Transverse colon (tissue), 4 donors: Measurements from ENCODE around the gene GDPD1. TPM values are rescaled to one million over a fixed set of nuclear protein-coding genes. Genes with fewer than 3 reads are reported as not detected.
"Not testable (repeated sequence)": the region's sequence is repeated elsewhere in the genome, so short reads cannot be mapped to it uniquely, and the experiment has no call there.

Experiments
- DNase-seq: peaks from one replicate; pipeline ENCODE4 v3.0.0-alpha.2; 2019
- H3K27ac ChIP-seq, 4 donors: fragments of 200-600 bp; sonication (generic); 2 replicates each; pipeline ENCODE4 v1.5.1; 2016 to 2018; ENCODE audit warnings: inconsistent platforms in 4 of 4
- H3K27me3 ChIP-seq: fragments of 200-600 bp; sonication (generic); 2 replicates; pipeline ENCODE4 v1.5.1; 2017; ENCODE audit warnings: inconsistent platforms
- H3K36me3 ChIP-seq, 4 donors: fragments of 200-600 bp; sonication (generic); 2 replicates each; pipeline ENCODE4 v1.5.1; 2017 to 2019; ENCODE audit warnings: inconsistent platforms in 4 of 4
- H3K4me1 ChIP-seq, 4 donors: fragments of 200-600 bp; sonication (generic); 2 replicates each; pipeline ENCODE4 v1.5.1; 2017 to 2020; ENCODE audit warnings: inconsistent platforms in 4 of 4
- H3K4me3 ChIP-seq, 4 donors: fragments of 200-600 bp; sonication (generic); 1 replicate in 1 of 4; 2 replicates in 3 of 4; pipeline versions ENCODE4 v1.5.1 to v1.6.1; 2017 to 2019; ENCODE audit warnings: inconsistent platforms in 4 of 4
- H3K9me3 ChIP-seq, 2 donors: fragments of 200-600 bp; sonication (generic); 2 replicates each; pipeline ENCODE4 v1.5.1; 2017 to 2019; ENCODE audit warnings: inconsistent platforms in 2 of 2
- CTCF ChIP-seq, 5 experiments: fragments of 200-600 bp in 3 of 5; fragments of 450-650 bp in 2 of 5; sonication (generic) in 3 of 5; IDR thresholded peaks; 1 replicate in 2 of 5; 2 replicates in 3 of 5; pipeline ENCODE4 v1.5.1; 2016 to 2017; ENCODE audit warnings: antibody characterized with exemption in 5 of 5, inconsistent platforms in 3 of 5, mild to moderate bottlenecking in 2 of 5, moderate library complexity in 1 of 5
- EP300 ChIP-seq: sonication (generic); formaldehyde crosslinking; IDR thresholded peaks from one replicate; pipeline ENCODE4 v1.6.1; 2017; ENCODE audit warnings: antibody characterized with exemption, low read depth
- POLR2A ChIP-seq: fragments of 450-650 bp; IDR thresholded peaks from one replicate; pipeline ENCODE4 v1.6.1; 2016; ENCODE audit warnings: antibody characterized with exemption, mild to moderate bottlenecking, moderate library complexity
- POLR2AphosphoS5 ChIP-seq, 3 donors: sonication (generic); formaldehyde crosslinking; IDR thresholded peaks; one replicate each; pipeline ENCODE4 v1.6.1; 2016; ENCODE audit warnings: antibody characterized with exemption in 3 of 3
- WGBS, 2 donors: methylation state at CpG; one replicate each; pipeline ENCODE4 v1.1.5; 2018; ENCODE audit warnings: low coverage in 1 of 2; 5-methylcytosine and 5-hydroxymethylcytosine counted together
- in situ Hi-C, 4 donors: fragments of 200-750 bp; cut with MboI; loops; one replicate each; pipeline versions ENCODE4 v1.15.0 to v1.15.1; 2017; ENCODE audit warnings: low sequenced_read_pairs in 3 of 4, low pct_ligation_motif_present in 1 of 4, low pct_unique_long_range_greater_than_20kb in 1 of 4
- intact Hi-C: fragments of 100-400 bp; cut with DNase I; formaldehyde crosslinking; loops from one replicate; pipeline ENCODE4 v1.15.1; 2023; ENCODE audit warnings: low total_unique reads
- total RNA-seq, 4 donors: library from RNA; depleted of rRNA; stranded (reverse); fragments of >200 nt; gene quantifications; one replicate each; pipeline ENCODE4 v1.1.0, GENCODE V29; 2016

Gene GDPD1
- total RNA-seq, 4 donors from 2014 or later, result 1.8 to 22.1 (median 9.3) TPM

GRCh38 chr17:59223813-59224212 lies 3.5 kb downstream of the GDPD1 start:
- no peak for DNase-seq
- intact Hi-C loops, result no loop called here
- no peak overlapping the region for H3K4me3 ChIP-seq
- H3K27me3 ChIP-seq, result no peaks in the 10 kb centered on the region
- no peaks in the 10 kb centered on the region for H3K36me3 ChIP-seq
- H3K4me1 ChIP-seq, result peaks cover 0 to 9% (median 2%) of the 10 kb centered on the region in 4 donors
- no peak for TF ChIP-seq EP300
- no peak for TF ChIP-seq POLR2A
- TF ChIP-seq POLR2AphosphoS5 (IDR thresholded peaks at IDR 0.05), result no peak
- TF ChIP-seq CTCF (IDR thresholded peaks at IDR 0.05), result no peak
- 92 to 93% methylated on average over 3 to 7 of the region's 7 CpGs for WGBS, 2 donors
- H3K27ac ChIP-seq, result no peak overlapping the region
- no peaks in the 10 kb centered on the region for H3K9me3 ChIP-seq
- in situ Hi-C loops, result no loop called here

- H3K27ac ChIP-seq, H3K4me1 ChIP-seq, intact Hi-C loops, H3K27me3 ChIP-seq, in situ Hi-C loops, DNase-seq, H3K9me3 ChIP-seq, H3K4me3 ChIP-seq, H3K36me3 ChIP-seq: not testable (repeated sequence)
- 80% methylated on average over 1 of the region's 1 CpG; no CpG with 5 or more reads in 1 of the 2 donors for WGBS, 2 donors
These were observed 8.3 kb downstream of the GDPD1 start for GRCh38 chr17:59228588-59228987.

GRCh38 chr17:59230764-59231163 lies 10.5 kb downstream of the GDPD1 start:
- no peaks in the 10 kb centered on the region for H3K36me3 ChIP-seq
- no peaks in the 10 kb centered on the region for H3K27me3 ChIP-seq
- no peak overlapping the region for H3K27ac ChIP-seq
- WGBS, 2 donors, result 91 to 100% methylated on average over 2 to 3 of the region's 3 CpGs
- no peak for TF ChIP-seq EP300
- TF ChIP-seq POLR2AphosphoS5 (IDR thresholded peaks at IDR 0.05), result no peak
- no peak for TF ChIP-seq CTCF (IDR thresholded peaks at IDR 0.05)
- TF ChIP-seq POLR2A, result no peak
- intact Hi-C loops, result no loop called here
- H3K9me3 ChIP-seq, result no peaks in the 10 kb centered on the region
- no peak overlapping the region for H3K4me3 ChIP-seq
- no peaks in the 10 kb centered on the region for H3K4me1 ChIP-seq
- in situ Hi-C loops, result no loop called here
- DNase-seq, result no peak

- no peak for DNase-seq
- in situ Hi-C loops, result no loop called here
- Histone ChIP-seq H3K4me3 (no peak overlapping the region), H3K27me3 (no peaks in the 10 kb centered on the region), H3K36me3 (no peaks in the 10 kb centered on the region), H3K4me1 (no peaks in the 10 kb centered on the region), H3K9me3 (no peaks in the 10 kb centered on the region), H3K27ac (no peak overlapping the region)
- intact Hi-C loops, result no loop called here
- no peak for TF ChIP-seq CTCF (IDR thresholded peaks at IDR 0.05)
- no peak for TF ChIP-seq POLR2A
- no peak for TF ChIP-seq EP300
- TF ChIP-seq POLR2AphosphoS5 (IDR thresholded peaks at IDR 0.05), result no peak
These were observed 14.3 kb downstream of the GDPD1 start for GRCh38 chr17:59234631-59235030.

- no peak for DNase-seq
- no peaks in the 10 kb centered on the region for H3K9me3 ChIP-seq
- no peaks in the 10 kb centered on the region for H3K27me3 ChIP-seq
- intact Hi-C loops, result no loop called here
- no peaks in the 10 kb centered on the region for H3K36me3 ChIP-seq
- TF ChIP-seq POLR2A, result no peak
- WGBS, 2 donors, result 88 to 91% methylated on average over 2 of the region's 2 CpGs
- H3K4me3 ChIP-seq, result no peak overlapping the region
- no peak overlapping the region for H3K27ac ChIP-seq
- in situ Hi-C loops, result no loop called here
- no peaks in the 10 kb centered on the region for H3K4me1 ChIP-seq
These were observed 18.6 kb downstream of the GDPD1 start for GRCh38 chr17:59238906-59239305.
